RCC 7860 (cell line): Measurements from ENCODE around the gene CCDC78.
A peak's percentile ranks its signal among the peaks of the same experiment; 100 is the strongest.

ENCODE experiments used
- DNase-seq: peaks from one replicate; pipeline ENCODE4 v3.0.0-alpha.2; 2015; ENCODE audit warnings: low spot score
- FAIRE-seq: peaks from 2 replicates; lab custom pipeline; 2012; peaks lifted over from hg19 to GRCh38; lab: Jason Lieb, UNC

CCDC78 gene

GRCh38 chr16:740459-740763 is 14.2 kb upstream of the CCDC78 start:
- no peak for DNase-seq
- FAIRE-seq, result no peak

DNA sequence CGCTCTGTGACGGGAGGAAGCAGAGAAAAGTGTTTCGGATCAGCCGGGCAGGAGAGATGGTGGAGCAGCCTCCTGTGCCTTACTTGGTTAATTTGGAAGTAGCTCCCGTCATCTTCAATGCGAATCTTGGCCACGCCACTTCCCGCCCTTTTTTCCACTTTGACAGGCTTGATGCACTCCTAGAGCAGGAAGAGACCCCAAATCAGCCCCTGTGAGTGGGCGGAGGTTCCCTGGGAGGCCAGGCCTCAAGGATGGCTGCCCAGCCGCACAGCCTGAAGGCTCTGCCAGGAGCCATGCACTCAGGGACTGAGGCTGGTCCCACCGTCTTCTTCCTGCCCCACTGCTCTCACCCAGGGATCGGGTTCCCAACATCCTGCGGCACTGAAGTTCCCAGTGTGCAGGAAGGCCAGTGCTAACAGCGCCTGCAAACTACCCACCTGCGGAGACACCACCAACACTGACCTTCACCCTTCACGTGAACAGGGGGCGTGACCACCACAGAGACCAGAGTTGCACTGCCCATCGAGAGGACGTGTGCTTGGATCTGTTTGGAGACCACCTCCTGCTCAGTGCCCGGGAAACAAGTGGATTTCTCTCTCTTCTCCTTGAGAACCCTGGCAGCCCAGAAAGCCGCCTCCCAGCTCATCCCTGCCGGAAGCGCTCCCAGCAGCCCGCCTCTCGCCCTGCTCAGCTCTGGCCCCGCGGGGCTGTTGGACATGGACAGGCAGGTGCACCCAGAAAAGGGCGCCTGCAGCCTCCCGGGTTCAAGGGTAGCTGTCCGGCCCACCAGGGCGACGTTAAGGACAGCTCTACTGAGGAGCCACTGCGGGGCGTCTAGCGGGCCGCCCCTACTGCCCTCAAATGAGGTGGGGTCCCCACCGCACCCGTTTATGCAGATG is 13.6 kb upstream of the CCDC78 start:
- no peak for DNase-seq
- FAIRE-seq, result no peak

DNA sequence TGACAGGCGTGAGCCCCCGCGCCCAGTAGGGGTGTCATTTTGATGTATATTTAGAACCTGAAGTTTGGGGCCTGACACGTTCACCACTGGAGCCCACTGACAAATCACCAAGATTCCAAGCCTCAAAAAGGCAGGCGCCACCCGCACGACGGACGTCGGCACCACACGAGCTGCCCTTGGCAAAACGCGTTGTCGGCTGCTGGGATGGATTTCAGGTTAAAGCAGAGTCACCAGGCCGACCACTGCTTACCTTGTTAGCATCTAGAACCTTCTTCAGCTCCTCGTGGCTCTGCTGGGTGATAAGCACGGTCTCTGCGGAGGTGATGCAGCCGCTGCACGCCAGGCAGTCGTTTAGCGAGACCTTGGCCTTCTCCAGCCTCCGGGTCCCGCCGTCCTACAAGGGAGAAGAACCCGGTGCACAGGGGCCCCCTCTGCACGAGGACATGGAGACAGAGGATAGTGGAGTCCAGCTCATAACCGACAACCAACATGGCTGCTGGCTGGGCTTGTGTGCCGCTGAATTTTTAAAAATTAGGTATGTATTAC is 10.8 kb upstream of the CCDC78 start:
- FAIRE-seq, result no peak
- DNase-seq, result no peak

- DNase-seq, result no peak
- no peak for FAIRE-seq
Measured at GRCh38 chr16:735982-736453, 9.8 kb upstream of the CCDC78 start.

DNA sequence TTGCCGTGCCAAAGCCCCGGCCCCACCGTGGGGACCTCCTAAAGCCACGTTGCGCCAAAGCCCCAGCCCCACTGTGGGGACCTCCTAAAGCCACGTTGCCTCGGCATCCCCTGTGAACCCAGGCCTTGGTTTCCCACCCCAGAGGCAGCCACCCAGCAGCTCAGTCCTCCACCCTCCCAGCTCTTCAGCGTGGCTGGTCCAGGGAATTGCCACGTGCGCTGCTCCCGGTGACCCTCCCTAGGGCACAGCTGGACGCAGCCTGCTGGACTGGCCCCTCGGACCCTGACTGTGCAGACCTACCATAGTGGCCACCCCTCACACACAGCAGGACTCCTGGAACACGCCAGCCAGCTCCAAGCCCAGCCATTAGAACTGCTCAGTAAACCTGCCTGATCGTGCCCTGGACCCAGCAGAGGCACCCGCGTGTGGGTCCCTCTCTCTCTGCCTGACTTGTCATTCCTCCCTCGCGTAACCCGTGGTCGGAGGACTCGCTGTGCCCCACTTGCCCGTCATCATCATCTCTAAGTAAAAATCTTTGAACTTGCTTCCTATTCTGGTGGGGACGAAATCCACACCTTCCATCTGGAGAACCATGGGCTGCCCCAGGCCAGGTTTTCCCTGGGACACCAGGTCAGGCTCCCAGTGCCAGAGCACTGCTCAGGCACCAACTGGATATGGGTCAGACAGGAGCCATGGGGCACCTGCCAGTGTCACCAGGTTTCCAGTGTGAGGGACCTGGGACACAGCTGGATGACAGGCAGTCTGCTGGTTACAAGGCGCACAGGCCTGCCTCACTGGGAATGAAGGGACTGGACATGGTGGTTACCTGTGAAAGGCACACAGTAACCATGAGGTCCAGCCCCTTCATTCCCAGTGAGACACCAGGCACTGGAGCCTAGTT is 9.0 kb upstream of the CCDC78 start:
- FAIRE-seq (no peak), DNase-seq (no peak)

DNA sequence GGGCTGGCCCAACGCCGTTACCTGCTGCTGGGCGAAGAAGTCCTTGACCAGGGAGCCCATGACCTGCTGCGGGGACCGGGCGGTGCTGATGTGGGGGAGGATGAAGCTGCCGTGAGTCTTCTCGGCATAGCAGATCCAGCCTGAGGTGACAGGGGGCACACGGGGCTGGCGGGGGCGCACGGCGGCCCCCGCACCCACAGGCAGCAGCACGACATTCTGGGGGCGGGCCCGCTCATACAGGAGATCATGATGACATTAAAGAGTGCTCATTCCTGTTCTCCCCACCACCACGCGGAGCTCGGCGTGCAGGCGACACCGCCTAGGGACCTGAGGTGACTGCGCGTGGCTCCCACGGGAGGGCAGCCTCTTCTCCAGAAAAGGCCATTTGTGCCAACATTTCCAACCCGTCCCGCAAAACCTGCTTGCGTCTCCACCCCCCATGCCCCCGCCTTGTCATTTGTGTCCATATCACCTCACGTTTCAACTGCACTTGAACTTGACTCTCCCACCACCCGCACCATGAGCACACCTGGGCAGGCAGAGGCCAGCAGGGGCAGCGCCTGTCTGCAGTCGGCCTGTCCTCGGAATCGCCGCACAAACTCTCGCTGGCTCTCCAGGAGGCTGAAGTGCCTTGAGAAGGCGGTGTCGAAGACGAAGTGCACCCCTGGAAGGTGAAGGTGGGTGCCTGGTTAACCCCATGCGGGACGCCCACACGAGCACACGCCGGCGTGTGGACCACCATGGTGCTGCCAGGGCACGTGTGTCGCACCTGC is 8.2 kb upstream of the CCDC78 start:
- FAIRE-seq (no peak), DNase-seq (no peak)

DNA sequence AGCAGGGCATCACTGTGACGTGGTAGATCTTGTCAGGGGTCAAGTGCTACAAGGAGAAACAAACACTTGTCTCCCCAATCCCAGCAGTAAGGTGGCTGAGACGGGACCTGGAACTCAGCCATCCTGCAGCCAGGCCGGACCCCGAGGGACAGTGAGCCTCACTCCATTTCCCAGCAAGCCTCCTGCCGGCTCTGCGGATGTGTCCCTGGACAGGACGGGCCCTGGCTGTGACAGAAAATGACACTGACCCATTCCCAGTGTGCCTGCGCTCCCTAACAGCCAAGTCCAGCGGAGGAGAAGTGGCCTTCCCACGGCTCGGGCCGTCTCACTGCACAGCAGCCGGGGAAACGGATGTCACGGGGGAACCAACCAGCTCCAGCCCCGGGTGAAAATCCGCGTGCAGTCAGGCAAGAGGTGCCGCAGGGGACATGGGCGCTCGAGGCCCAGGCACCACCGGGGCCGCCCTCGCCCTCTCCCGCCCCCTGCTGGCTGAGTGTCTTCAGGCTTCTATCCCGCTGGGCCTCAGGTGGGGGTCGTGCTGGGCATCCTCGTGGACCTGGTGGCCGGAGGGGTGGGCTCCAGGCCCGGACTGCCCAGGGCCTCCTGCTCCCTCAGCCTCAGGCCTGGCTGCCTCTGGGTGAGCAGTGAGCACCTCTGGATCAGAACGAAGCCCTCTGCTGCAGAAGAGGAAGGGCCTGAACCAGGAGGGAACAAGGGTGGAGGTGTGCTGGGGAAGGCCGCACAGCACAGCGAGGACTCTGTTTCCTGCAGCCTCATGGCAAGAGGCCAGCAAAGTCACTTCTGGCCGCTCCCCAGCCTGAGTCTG is 7.4 kb upstream of the CCDC78 start:
- DNase-seq (no peak), FAIRE-seq (no peak)

- FAIRE-seq, result no peak
- DNase-seq, result no peak
Measured at GRCh38 chr16:732936-733335, 6.7 kb upstream of the CCDC78 start.

DNA sequence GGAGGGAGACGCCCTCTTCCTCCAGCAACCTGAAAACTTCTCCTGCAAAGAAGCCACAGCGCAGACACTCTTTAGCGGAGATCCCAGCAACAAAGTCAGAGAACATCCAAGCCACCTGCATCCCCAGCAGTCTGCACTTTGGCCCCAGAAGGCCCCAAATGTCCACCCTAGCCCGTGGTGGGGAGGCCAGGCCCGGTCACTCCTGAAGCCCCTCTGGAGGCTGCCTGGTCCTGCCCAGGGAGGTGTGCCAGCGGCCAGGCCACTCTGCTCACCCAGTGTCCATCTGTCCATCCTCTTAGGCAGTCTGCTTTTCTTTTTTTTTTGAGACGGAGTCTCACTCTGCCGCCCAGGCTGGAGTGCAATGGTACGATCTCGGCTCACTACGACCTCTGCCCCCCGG is 6.1 kb upstream of the CCDC78 start:
- DNase-seq (no peak), FAIRE-seq (no peak)

GRCh38 chr16:730666-731509 is 4.6 kb upstream of the CCDC78 start:
- DNase-seq, result no peak
- FAIRE-seq, result no peak

GRCh38 chr16:729768-730665 is 3.8 kb upstream of the CCDC78 start:
- no peak for DNase-seq
- FAIRE-seq, result no peak

DNA sequence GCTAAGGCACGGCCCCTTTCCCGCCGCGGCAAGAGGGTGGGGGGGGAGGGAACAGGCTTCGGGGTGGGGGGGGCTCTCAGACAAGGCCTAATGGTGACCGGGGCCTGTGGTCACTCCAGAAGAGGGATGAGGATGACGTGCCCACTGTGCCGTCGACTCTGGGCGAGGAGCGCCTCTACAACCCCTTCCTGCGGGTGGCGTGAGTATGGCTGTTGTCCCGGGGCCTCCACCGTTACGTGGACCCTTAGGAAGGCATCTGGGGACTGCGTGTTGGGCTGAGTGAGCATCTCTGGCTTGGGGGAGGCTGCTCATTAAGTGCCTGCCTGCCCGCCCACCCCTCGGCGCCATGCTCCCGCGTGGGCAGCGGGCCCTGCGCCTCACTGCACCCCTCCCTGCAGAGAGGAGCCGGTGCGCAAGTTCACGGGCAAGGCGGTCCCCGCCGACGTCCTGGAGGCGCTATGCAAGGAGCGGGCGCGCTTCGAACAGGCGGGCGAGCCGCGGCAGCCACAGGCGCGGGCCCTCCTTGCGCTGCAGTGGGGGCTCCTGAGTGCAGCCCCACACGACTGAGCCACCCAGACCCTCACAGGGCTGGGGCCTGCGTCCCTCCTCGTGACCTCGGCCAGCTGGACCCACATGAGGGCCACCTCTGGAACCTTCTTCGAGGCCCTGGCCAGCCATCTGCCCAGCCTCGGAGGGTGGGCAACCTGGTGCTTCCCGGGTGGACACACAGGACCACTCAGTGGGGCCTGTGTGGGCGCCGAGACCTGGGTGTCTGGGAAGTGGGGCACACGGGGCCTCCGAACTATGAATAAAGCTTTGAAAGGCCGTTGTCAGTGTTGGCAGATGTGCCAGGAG is 2.9 kb upstream of the CCDC78 start:
- DNase-seq, result no peak
- FAIRE-seq, result no peak

DNA sequence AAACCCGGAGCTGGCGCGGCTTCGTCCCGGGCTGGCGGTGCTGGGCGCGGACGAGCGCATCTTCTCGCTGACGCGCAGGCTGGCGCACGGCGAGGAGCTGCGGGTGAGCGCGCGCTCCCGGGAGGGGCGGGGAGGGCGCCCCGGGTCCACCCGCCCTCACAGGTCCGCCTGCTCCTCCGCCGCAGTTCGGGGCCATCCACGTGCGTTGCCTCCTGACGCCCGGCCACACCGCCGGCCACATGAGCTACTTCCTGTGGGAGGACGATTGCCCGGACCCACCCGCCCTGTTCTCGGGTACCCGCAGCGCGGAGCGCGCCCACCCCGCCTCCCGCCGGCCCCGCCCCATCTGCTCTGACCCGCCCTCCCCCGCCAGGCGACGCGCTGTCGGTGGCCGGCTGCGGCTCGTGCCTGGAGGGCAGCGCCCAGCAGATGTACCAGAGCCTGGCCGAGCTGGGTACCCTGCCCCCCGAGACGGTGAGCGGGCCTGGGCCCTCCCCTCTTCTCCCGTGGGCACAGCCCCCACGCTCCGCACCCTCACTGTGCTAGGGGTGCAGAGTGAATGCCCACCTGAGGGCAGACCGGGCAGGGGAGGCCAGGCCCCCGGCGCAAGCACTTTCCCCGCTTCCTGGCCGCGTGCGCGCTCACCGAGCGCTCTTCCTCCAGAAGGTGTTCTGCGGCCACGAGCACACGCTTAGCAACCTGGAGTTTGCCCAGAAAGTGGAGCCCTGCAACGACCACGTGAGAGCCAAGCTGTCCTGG is 2.1 kb upstream of the CCDC78 start:
- no peak for FAIRE-seq
- DNase-seq, result peak; percentile 80

GRCh38 chr16:727291-727977 is 1.2 kb upstream of the CCDC78 start:
- DNase-seq (no peak), FAIRE-seq (no peak)

DNA sequence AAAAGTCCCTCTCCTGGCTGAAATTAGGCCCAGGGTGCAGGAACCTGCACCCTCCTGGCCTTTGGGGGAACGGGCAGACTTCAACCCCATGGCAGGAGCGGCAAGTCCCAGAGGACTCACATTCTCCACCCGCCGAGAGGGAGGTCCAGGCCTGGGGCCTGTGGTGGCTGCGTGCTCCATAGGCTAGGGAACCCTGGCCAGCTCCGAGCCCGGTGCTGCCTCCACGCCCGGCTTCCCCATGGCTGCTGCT is 130 bp downstream of the CCDC78 start:
- no peak for FAIRE-seq
- DNase-seq, result no peak
